GM19455 (cell line): ENCODE data around the gene SUZ12.
"Not testable (repeated sequence)": the region's sequence is repeated elsewhere in the genome, so short reads cannot be mapped to it uniquely, and the experiment has no call there.

Source experiments
- ATAC-seq: cut with Tn5 transposase; IDR thresholded peaks from one replicate; pipeline ENCODE4 v1.9.1; 2021; ENCODE audit not compliant: unreplicated experiment

Gene SUZ12

GRCh38 chr17:32033812-32034211, 97.0 kb downstream of the SUZ12 start:
- not testable (repeated sequence) for ATAC-seq

- ATAC-seq, result not testable (repeated sequence)
Observed at GRCh38 chr17:32040246-32040645, 103.4 kb downstream of the SUZ12 start.

- not testable (repeated sequence) for ATAC-seq
Observed at GRCh38 chr17:32041306-32041875, 104.6 kb downstream of the SUZ12 start.

- ATAC-seq, result not testable (repeated sequence)
Observed at GRCh38 chr17:32042266-32042665, 105.5 kb downstream of the SUZ12 start.

- ATAC-seq, result not testable (repeated sequence)
Observed at GRCh38 chr17:32045611-32046010, 108.8 kb downstream of the SUZ12 start.

- ATAC-seq, result not testable (repeated sequence)
Observed at GRCh38 chr17:32047663-32048062, 110.9 kb downstream of the SUZ12 start.
